Progenitor cell of endocrine pancreas (in vitro differentiated cells): ENCODE data around the gene TTC28. TPM values are rescaled to one million over a fixed set of nuclear protein-coding genes. Genes with fewer than 3 reads are reported as not detected.

ENCODE experiments used
- DNase-seq: peaks from one replicate; pipeline ENCODE4 v3.0.0; 2021; ENCODE audit warnings: low spot score; ENCODE audit not compliant: unreplicated experiment
- H3K27ac Mint-ChIP-seq: 2 replicates; pipeline ENCODE4 v1.8.0; 2021; ENCODE audit warnings: mild to moderate bottlenecking, moderate library complexity, mixed read lengths
- H3K27me3 Mint-ChIP-seq: 2 replicates; pipeline ENCODE4 v1.8.0; 2021; ENCODE audit warnings: mixed read lengths
- H3K36me3 Mint-ChIP-seq: 2 replicates; pipeline ENCODE4 v1.8.0; 2022; ENCODE audit warnings: mixed read lengths; ENCODE audit not compliant: insufficient read depth
- H3K4me1 Mint-ChIP-seq: 2 replicates; pipeline ENCODE4 v1.8.0; 2021; ENCODE audit warnings: low read depth, mixed read lengths
- H3K4me3 Mint-ChIP-seq: 2 replicates; pipeline ENCODE4 v1.8.0; 2021; ENCODE audit warnings: low read depth, mild to moderate bottlenecking, moderate library complexity, mixed read lengths
- H3K9me3 Mint-ChIP-seq: 2 replicates; pipeline ENCODE4 v1.8.0; 2021; ENCODE audit warnings: low read depth, mixed read lengths
- total RNA-seq: library from RNA; stranded (reverse); gene quantifications from 2 replicates; pipeline ENCODE4 v1.2.1, GENCODE V29; 2021
- TF ChIP-seq, protein P1 (sequence below): fragments of 200-600 bp; sonication (generic); IDR thresholded peaks from one replicate; pipeline ENCODE4 v1.5.0; 2021; ENCODE audit warnings: antibody characterized with exemption, mild to moderate bottlenecking; ENCODE audit not compliant: unreplicated experiment

The TTC28 gene
- total RNA-seq, 1 donor from 2014 or later, result 35.2 TPM

DNA sequence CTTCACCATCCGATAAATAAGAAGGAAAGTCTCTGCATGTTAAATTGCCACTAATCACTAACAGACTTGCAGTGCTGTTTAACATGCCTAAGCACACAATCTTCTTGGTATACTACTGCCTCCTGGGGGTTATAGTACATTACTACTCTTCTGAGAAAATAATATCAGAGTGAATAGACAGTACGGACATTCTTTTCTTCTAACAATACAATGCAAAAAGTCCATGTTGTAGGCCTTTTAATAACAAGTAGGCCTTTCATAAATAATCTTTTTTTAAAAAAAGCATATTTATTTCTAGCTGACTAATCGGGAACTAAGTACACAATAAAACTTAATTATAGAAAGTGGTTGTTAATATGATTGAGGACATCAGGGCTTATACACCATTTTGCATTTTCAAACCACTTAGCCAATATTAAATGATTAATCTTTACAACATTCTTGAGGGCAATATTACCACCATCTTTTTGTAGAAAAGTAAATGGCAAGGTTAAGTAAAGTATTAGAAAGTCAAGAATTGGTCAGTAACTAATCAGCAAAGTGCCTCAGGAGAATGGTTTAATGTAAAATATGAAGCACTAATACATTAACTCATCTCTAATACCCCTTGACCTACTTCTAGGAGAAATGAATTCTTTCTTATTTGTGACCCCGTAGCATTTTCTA, 84.7 kb downstream of the TTC28 start:
- Mint-ChIP-seq H3K36me3 (no peaks in the 10 kb centered on the region), H3K4me1 (no peaks in the 10 kb centered on the region)
- no peak for DNase-seq

GRCh38 chr22:28594076-28594796, 85.4 kb downstream of the TTC28 start:
- no peaks in the 10 kb centered on the region for H3K36me3 Mint-ChIP-seq

More for the DNA sequence above, 84.7 kb downstream of the TTC28 start:
- Mint-ChIP-seq H3K9me3 (no peaks in the 10 kb centered on the region), H3K4me3 (no peak overlapping the region), H3K27ac (no peak overlapping the region), H3K27me3 (no peaks in the 10 kb centered on the region)
- TF ChIP-seq, protein P1, sequence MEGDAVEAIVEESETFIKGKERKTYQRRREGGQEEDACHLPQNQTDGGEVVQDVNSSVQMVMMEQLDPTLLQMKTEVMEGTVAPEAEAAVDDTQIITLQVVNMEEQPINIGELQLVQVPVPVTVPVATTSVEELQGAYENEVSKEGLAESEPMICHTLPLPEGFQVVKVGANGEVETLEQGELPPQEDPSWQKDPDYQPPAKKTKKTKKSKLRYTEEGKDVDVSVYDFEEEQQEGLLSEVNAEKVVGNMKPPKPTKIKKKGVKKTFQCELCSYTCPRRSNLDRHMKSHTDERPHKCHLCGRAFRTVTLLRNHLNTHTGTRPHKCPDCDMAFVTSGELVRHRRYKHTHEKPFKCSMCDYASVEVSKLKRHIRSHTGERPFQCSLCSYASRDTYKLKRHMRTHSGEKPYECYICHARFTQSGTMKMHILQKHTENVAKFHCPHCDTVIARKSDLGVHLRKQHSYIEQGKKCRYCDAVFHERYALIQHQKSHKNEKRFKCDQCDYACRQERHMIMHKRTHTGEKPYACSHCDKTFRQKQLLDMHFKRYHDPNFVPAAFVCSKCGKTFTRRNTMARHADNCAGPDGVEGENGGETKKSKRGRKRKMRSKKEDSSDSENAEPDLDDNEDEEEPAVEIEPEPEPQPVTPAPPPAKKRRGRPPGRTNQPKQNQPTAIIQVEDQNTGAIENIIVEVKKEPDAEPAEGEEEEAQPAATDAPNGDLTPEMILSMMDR, result peak; percentile 83

DNA sequence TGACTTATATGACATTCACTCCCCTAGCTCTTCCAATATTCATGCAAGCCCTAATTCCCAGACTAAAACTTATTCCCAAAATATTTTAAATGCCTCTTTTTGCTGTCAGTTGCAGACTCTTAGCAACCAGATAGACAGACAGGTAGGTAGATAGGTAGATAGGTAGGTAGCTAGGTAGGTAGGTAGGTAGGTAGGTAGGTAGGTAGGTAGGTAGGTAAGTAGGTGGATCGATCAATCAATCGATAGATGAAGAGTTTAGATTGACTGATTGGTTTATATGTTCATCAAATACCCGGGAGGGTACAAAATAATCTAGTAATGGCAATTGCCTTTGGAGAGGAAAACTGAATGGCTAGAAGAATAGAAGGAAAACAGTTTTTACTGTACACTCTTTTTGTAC, 86.3 kb downstream of the TTC28 start:
- TF ChIP-seq, protein P1, result no peak
- Mint-ChIP-seq H3K4me3 (no peak overlapping the region), H3K27ac (no peak overlapping the region), H3K36me3 (no peaks in the 10 kb centered on the region), H3K27me3 (no peaks in the 10 kb centered on the region), H3K4me1 (peaks cover 3% of the 10 kb centered on the region), H3K9me3 (no peaks in the 10 kb centered on the region)
- DNase-seq, result no peak

More at GRCh38 chr22:28594076-28594796, 85.4 kb downstream of the TTC28 start:
- TF ChIP-seq, protein P1, result no peak
- Mint-ChIP-seq H3K4me1 (no peaks in the 10 kb centered on the region), H3K27me3 (no peaks in the 10 kb centered on the region), H3K9me3 (no peaks in the 10 kb centered on the region), H3K4me3 (no peak overlapping the region), H3K27ac (no peak overlapping the region)
- no peak for DNase-seq

DNA sequence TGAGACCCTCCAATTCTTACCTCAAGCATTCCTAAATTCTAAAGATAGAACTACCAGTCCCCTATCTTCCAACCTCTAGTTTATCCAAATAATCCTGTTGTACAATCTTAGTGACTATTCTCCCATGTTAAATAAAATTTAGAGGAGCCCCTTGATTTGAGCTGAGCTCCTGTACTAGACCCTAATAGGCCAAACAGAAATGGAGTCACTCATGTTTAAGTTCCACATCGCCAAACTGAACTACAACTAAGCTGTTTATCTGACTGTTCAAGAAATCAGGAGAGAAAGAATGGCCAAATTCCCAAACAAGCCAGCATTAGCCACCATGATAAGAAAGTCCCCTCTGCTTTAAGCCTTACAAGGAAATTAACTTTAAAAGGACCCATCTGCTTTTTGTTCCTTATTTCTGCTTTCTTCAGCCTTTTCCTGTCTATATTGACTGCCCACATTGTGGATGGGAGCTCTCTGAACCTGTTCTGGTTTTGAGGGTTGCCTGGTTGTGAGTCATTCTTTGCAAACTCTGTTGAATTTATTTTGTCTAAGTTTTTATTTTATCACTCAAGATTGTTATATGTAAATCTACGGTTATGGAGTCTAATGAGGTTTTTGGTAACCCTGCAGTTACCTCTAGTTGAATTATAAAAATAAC, 90.4 kb downstream of the TTC28 start:
- Mint-ChIP-seq H3K27me3 (no peaks in the 10 kb centered on the region), H3K27ac (no peak overlapping the region), H3K4me3 (no peak overlapping the region), H3K36me3 (no peaks in the 10 kb centered on the region), H3K9me3 (no peaks in the 10 kb centered on the region), H3K4me1 (peaks cover 3% of the 10 kb centered on the region)
- no peak for DNase-seq
- TF ChIP-seq, protein P1, result no peak

DNA sequence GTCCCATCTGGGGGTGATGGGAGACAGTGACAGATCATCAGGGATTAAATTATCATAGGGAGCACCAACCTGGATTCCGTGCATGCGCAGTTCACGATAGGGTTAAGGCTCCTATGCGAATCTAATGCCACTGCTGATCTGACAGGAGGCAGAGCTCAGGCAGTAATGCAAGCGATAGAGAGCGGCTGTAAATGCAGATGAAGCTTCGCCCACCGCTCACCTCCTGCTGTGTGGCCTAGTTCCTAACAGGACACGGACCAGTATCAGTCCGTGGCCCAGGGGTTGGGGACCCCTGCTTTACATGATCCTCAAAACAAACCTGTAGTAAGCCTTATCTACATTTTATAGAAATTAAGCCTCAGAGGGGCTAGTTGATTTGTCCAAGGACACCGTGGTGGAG, 94.3 kb downstream of the TTC28 start:
- Mint-ChIP-seq H3K27ac (no peak overlapping the region), H3K4me3 (no peak overlapping the region), H3K4me1 (peaks cover 3% of the 10 kb centered on the region), H3K27me3 (no peaks in the 10 kb centered on the region), H3K36me3 (no peaks in the 10 kb centered on the region), H3K9me3 (no peaks in the 10 kb centered on the region)
- no peak for DNase-seq
- TF ChIP-seq, protein P1, result no peak
